Activated CD8-positive, alpha-beta memory T cell treated with anti-CD3 and anti-CD28 coated beads for 24 hours (primary cell): ENCODE results near the gene PTN.
"Not testable (repeated sequence)": the region's sequence is repeated elsewhere in the genome, so short reads cannot be mapped to it uniquely, and the experiment has no call there.

Source experiments
- DNase-seq: peaks from one replicate; pipeline ENCODE4 v3.0.0-alpha.2; 2020

Gene PTN

DNA sequence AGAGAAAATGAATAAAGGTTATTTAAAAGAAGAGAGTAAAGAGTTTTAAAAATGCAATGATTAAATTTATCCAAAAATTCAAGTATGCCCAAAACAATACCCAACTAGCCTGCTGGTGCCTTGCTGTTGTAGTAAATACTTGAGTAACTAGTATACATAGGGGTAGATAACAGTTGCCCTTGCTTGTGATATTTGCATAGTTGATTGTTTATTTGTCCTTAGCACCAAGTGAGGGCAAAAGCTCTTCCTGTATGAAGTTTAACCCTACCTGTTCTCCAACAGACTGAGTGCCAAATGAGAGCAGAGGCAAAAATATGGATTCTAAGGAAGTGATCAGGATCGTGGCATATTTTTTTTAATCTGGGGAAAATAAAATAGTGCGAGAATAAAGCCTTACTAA lies 85.0 kb downstream of the PTN start:
- no peak for DNase-seq

DNA sequence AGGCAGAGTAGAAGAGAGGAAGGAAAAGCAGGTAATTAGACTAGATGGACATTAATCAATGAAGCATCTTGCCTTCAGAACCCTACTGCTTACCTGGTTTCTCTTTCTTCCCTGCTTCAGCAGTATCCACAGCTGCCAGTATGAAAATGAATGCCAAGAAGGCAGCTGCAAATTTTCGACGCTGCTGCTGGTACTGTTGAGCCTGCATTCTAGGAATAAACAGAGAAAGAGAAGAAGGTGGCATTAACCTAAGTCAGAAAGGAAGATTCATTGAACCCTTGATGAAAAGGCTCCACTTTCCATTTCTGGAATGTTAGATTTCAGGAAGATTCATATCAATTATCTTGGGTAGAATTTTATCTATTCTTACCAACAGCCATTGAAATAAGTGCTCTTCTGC lies 88.8 kb downstream of the PTN start:
- DNase-seq, result no peak

DNA sequence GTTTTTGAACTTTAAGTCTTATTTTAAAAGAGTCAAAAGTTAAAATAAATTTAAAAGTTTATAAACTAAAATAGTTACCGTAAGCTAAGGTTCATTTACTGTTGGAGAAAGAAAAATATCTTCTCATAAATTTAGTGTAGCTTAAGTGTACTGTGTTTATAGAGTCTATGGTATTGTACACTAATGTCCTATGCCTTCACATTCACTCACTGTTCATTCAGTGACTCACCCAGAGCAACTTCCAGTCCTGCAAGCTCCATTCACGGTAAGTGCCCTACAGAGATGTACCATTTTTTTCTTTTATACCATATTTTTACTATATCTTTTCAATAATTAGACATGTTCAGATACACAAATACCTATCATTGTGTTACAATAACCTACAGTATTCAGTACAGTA lies 97.6 kb downstream of the PTN start:
- DNase-seq, result no peak

DNA sequence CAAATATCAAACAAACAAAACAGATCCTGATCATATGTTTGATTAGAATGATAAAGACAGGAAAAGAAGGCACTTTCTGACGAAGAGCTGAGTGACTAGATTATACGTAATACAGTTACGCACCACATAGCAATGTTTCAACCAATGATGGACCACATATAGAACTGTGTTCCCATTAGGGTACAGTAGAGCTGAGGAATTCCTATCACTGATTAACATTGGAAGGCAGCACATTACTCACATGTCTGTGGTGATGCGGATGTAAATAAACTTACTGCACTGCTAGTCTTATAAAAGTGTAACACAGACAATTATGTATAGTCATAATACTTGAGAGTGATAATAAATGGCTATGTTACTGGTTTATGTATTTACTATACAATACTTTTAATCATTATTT lies 98.3 kb downstream of the PTN start:
- no peak for DNase-seq

DNA sequence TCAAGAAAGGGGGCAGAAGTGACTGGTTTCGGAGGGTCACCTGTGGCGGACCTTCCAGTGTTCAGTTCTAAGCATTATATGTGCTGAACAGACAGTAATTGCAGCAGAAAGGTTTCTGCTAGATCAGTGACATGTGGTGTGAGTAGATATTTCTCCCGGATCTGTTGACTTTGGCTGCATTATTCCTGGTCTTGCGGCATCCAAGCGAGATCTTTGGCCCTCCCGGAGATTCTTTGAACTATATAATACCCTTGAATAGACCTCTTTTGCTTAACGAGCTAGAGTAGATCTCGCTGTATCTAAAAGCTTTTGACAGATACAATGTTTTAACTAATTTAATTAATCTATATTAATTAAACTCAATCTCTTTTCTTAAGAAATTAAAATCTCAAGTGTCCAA lies 99.8 kb downstream of the PTN start:
- DNase-seq, result no peak

DNA sequence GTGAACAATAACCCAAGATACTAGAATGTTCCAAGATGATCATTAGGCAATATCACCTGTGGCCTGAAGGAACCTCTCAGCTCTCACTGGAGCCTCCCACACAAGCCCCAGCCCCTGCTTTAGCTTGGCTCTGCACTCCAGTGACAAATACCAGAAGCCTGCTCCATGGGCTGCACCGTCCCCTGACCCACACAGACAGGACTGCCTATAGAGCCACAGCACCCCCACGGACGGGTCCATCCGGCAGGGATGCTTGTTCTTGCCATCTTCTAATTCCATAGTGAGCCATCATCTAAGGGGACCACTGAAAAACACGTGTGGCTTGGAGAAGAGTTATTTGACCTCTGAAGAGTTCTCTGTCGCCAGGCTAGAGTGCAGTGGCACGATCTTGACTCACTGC lies 100.9 kb downstream of the PTN start:
- no peak for DNase-seq

DNA sequence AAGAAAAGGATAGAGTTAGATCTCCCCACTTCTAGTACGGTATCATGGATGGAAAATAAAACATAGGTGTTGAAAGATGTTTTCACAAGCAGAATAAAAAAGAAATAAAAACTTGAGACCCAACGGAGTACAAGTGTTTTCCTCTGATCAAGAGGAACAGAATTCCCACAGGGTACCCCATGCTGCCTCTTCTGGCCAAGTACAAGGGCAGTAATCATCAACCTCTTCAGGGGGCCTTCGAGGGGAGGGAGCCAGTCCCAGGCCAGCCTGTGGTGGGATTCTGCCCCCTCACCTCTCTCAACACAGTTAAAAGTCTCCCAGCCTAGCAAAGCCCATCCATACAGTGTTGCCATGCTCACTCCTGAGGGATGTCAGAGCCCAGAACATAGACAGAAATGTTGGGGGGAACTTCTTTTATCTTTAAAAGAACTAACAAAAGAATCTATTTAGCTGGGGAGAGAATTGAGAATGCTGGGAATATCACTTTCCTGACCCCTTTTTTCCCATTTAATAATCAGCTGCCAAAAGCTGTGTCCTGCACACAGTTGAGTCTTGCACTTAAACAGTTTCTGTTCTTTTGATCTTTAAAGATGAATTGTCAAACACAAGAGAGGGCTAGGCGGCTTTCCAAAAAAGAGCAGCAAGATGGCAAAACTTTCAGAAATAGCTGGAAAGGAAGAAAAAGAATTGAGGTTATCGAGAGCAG lies 101.7 kb downstream of the PTN start:
- DNase-seq, result no peak

DNA sequence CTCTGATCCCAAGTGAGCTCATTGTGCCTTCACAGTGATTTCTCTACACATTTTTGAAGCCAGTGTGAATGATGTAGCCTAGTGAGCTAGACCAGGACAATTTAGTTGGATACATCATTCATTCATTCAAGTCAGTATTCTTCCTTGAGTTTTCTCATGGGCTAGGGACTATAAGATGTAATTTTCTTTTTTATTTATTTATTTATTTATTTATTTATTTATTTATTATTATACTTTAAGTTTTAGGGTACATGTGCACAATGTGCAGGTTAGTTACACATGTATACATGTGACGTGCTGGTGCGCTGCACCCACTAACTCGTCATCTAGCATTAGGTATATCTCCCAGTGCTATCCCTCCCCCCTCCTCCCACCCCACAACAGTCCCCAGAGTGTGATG lies 104.3 kb downstream of the PTN start:
- not testable (repeated sequence) for DNase-seq

DNA sequence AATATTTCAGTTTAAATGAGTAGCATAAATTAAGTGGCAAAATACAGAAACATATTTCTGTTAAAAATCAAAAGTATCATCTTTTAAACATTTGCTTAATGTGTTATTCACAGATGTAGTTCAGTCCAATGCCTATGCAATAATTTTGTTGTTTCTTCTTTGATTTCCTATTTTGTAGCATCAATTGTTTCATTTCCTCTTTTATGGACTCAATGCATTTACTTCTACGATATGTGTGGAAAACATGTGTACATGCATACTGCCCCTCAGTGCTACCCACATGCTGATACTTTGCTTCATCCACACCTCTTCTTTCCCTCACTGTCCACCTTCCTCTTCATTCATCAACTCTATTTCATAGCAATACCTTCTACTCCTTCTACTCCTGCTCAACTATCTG lies 108.1 kb downstream of the PTN start:
- DNase-seq, result no peak

DNA sequence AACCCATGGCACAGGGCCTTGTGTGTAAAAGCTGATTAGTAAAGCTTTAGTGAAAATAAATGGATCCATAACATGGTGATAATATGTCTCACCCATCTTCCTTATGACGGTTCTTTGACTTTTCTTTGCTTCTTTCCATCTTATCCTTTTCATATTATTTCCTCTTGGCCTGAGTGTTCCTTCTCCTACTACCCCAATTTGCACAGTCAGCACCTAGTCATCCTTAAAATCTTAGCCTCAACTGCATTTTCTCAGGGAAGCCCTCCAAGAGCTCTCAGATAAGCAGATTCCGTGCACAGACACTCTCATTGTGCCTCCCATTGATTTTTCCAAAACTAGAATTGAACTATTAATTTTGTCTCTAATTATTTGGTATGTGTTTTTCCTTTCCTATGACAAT lies 112.4 kb downstream of the PTN start:
- no peak for DNase-seq

DNA sequence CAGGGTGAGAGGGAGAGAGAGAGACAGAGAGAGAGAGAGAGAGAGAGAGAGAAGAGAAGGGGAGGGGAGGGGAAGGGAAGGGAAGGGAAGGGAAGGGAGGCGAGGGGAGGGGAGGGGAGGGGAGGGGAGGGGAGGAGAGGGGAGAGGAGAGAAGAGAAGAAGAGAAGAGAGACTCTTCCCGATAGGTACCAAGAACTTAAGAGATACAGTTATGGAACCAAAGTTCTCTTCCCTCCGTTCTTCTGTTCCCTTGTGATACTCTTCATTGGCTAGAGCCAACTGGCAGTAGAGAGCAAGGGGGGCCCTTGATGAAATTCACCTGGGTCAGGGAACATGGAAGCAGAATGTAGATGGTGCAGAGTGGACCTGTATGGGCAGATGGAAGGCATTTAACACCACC lies 122.1 kb downstream of the PTN start:
- DNase-seq, result no peak

DNA sequence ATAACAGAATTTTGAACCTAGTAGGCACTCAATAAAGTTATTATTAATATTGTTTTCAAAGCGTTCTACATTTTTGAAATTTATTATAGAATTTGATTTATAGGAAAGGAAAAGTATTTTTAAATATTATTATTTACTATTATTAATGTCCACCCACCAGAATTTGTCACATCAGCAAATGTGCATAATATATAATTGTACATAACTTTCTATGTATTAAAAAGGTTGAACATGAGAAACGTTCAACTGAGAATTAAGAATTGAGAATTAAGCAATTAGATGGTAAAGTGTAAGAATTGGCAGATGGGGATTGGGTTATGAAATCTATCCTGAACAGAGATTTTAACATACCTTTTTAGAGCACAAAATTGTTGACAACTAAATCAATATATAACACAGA lies 129.8 kb downstream of the PTN start:
- DNase-seq, result no peak

DNA sequence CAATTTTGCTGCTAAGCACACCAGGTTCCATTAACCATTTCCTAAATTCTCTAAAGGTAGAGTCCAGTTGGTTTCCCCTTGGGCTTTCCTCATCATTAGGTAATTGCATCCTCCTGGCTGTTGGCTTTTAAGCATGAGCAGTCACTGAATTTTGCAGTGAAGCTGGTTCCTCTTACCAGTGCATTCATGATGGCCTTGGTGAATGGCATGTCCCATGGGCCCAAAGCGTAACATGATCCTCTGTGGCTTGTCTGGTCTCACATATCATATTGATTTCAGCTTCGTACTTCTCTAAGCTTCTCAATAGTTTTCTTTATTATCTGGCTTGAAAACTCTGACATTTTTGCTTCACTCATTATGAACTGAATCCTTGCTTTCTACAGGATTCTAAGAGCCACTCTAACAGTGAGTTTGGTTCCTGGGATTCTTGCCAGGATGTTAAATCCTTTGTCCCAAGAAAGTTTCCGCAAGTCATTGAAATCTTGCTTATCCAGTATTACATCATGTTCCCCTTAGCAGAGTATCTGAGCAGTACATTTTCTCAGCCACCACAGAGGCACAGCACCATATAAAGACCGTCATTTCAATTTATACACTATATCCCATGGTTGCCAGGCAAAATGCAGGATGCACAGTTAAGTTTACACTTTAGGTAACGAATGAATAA lies 134.2 kb downstream of the PTN start:
- DNase-seq, result no peak

DNA sequence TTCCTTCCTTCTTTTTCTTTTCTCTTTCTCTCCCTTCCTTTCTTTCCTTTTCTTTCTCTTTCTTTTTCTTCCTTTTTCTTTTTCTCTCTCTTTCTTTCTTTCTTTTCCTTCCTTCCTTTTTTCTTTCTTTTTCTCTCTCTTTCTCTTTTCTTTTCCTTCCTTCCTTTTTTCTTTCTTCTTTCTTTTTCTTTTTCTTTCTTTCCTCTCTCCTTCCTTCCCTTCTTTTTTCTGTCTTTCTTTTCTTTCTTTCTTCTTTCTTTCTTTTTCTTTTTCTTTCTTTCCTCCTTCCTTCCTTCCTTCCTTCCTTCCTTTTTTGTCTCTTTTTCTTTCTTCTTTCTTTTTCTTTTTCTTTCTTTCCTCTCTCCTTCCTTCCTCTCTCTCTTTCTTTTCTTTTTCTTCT lies 136.8 kb downstream of the PTN start:
- DNase-seq, result no peak

DNA sequence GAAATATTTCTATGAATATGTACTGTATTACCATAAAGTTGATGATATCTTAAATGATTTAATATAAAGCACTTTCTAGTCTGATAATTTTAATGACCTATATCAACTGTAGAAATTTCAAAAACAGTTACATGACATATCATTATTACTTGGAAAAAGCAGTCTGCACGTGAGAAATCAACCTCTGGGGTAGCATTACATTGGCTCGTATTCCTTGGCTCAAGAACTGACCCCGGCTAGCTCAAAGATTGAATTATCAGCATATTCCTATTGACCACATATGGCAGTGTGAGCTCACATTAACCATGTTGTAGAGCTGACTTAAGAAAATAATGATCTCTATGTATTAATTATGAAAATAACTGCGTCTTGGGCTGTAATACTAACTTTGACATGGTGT lies 139.3 kb downstream of the PTN start:
- no peak for DNase-seq

DNA sequence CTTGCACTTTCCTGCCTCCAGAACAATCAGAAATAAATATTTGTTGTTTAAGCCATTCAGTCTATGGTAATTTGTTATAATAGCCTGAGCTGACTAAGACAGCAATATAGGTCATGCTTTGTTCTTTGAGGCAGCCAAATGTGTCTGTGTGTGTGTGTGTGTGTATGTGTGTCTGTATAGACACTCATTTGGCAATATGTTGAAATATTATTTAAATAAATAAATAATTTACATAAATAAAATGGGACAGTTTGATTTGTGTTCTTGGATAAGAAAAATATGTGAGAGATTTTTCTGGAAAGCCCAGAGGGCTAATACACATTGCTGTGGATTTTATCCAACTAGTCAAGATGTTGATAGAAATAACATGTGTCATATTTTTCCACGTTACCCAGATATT lies 140.2 kb downstream of the PTN start:
- DNase-seq, result no peak

DNA sequence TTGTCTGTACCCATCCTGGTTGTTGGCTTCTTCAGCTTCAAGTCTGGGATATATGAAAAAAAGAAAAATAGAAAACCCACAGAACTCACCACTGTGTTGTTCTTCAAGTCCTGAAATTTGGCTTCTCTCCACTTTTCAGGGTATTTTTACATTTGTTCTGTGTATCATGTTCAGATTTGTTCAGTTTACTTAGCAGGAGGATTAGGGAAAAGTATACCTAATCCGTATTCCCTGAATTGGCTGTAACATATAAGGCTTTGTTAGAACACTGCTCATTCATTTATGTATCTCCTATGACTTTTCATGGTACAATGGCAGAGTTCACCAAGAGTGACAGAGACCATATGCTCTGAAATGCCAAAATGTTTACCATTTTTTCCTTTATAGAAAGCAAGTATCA lies 146.9 kb downstream of the PTN start:
- no peak for DNase-seq

DNA sequence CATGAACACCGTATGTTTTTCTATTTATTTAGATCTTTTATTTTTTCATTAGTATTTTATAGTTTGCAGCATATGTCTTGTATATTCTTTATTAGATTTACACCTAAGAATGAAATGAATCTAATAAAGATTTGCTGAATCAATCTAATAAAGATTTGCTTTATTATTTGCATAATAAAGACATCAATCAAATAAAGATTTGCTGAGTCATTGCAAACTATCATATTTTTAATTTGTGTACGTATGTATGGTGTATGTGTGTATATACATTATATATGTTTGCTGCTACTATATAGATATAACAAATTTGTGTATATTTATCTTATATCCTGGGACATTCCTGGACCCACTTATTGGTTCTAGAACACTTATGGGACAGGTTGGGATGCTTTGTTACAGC lies 147.5 kb downstream of the PTN start:
- DNase-seq, result no peak

DNA sequence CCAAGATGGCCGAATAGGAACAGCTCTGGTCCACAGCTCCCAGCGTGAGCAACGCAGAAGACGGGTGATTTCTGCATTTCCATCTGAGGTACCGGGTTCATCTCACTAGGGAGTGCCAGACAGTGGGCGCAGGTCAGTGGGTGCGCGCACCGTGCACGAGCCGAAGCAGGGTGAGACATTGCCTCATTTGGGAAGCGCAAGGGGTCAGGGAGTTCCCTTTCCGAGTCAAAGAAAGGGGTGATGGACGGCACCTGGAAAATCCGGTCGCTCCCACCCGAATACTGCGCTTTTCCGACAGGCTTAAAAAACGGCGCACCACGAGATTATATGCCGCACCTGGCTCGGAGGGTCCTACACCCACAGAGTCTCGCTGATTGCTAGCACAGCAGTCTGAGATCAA lies 161.9 kb downstream of the PTN start:
- DNase-seq, result not testable (repeated sequence)
